Endothelial cell of umbilical vein (primary cell): ENCODE results near the gene MDM1. TPM values are rescaled to one million over a fixed set of nuclear protein-coding genes. Genes with fewer than 3 reads are reported as not detected.

ENCODE experiments used
- BruUV-seq: library from RNA; stranded (reverse); fragments of 400-500 nt; replicated peaks from 2 replicates; lab custom pipeline; 2021; lab: Mats Ljungman, UMichigan
- CTCF ChIA-PET: fragments of 300-600, 350-600 bp; sonication (Branson Sonifier 250); formaldehyde crosslinking; loops from one replicate; lab custom pipeline; 2021; ENCODE audit warnings: antibody characterized with exemption, inconsistent platforms; lab: Charles Lee
- POLR2A ChIA-PET: fragments of 300-600, 350-600 bp; sonication (Branson Sonifier 250); formaldehyde crosslinking; loops from one replicate; lab custom pipeline; 2021; ENCODE audit warnings: antibody characterized with exemption, inconsistent platforms; lab: Charles Lee
- DNase-seq: peaks from one replicate; pipeline ENCODE4 v3.0.0-alpha.2; 2011; ENCODE audit warnings: low read depth, low spot score
- FAIRE-seq: peaks from 2 replicates; lab custom pipeline; 2011; peaks lifted over from hg19 to GRCh38; lab: Jason Lieb, UNC
- H2AFZ ChIP-seq: 2 replicates; pipeline ENCODE4 v1.6.0; 2012; ENCODE audit warnings: low read depth, low read length, control low read depth, inconsistent platforms
- H3K27ac ChIP-seq: 2 replicates; pipeline ENCODE4 v1.5.1; 2011; ENCODE audit warnings: low read depth, mild to moderate bottlenecking, control low read depth, low read length, moderate library complexity; ENCODE audit not compliant: insufficient read depth
- H3K27me3 ChIP-seq, 2 experiments: 2 replicates each; pipeline versions ENCODE4 v1.6.0 to v1.6.1; 2011; ENCODE audit warnings: low read length in 2 of 2, mixed read lengths in 1 of 2; ENCODE audit not compliant: control insufficient read depth in 2 of 2, insufficient read depth in 2 of 2
- H3K36me3 ChIP-seq, 2 experiments: 2 replicates in 1 of 2; 3 replicates in 1 of 2; pipeline ENCODE4 v1.5.1; 2011; ENCODE audit warnings: low read length in 2 of 2, mild to moderate bottlenecking in 1 of 2, moderate library complexity in 1 of 2; ENCODE audit not compliant: control insufficient read depth in 2 of 2, insufficient read depth in 2 of 2; ENCODE audit errors: extremely low read depth in 1 of 2
- H3K4me1 ChIP-seq: 3 replicates; pipeline ENCODE4 v1.5.1; 2011; ENCODE audit warnings: mild to moderate bottlenecking, low read length; ENCODE audit not compliant: control insufficient read depth, insufficient read depth; ENCODE audit errors: extremely low read depth
- H3K4me2 ChIP-seq: 2 replicates; pipeline ENCODE4 v1.6.1; 2011; ENCODE audit warnings: low read length, control low read depth, mixed read lengths; ENCODE audit not compliant: insufficient read depth
- H3K4me3 ChIP-seq, 3 experiments: fragments of 200-600 bp in 1 of 3; sonication (generic), shearing (Covaris generic) in 1 of 3; replicated peaks in 1 of 3; 2 replicates each; pipeline ENCODE4 v1.5.1; 2011 to 2016; ENCODE audit warnings: control low read depth in 3 of 3, low read length in 3 of 3, mild to moderate bottlenecking in 2 of 3, inconsistent platforms in 1 of 3, low read depth in 1 of 3, moderate library complexity in 1 of 3; ENCODE audit not compliant: insufficient read depth in 1 of 3
- H3K79me2 ChIP-seq: 2 replicates; pipeline ENCODE4 v1.6.0; 2012; ENCODE audit warnings: low read length, inconsistent platforms; ENCODE audit not compliant: control insufficient read depth, insufficient read depth
- H3K9ac ChIP-seq: replicated peaks from 2 replicates; pipeline ENCODE3; 2011; ENCODE audit warnings: low read length, control low read depth; ENCODE audit not compliant: insufficient read depth; ENCODE audit errors: extremely low read depth
- H3K9me1 ChIP-seq: replicated peaks from 3 replicates; pipeline ENCODE4 v1.6.0; 2011; ENCODE audit warnings: mild to moderate bottlenecking, low read length; ENCODE audit not compliant: control insufficient read depth, insufficient read depth; ENCODE audit errors: extremely low read depth
- H3K9me3 ChIP-seq: replicated peaks from 2 replicates; pipeline ENCODE4 v1.5.1; 2012; ENCODE audit warnings: low read length, inconsistent platforms; ENCODE audit not compliant: control insufficient read depth, insufficient read depth
- H4K20me1 ChIP-seq: replicated peaks from 2 replicates; pipeline ENCODE3; 2011; ENCODE audit warnings: mild to moderate bottlenecking, low read length; ENCODE audit not compliant: control insufficient read depth, insufficient read depth; ENCODE audit errors: extremely low read depth
- EZH2 ChIP-seq: IDR thresholded peaks from 2 replicates; pipeline ENCODE4 v1.6.1; 2012; ENCODE audit warnings: borderline replicate concordance, low read depth, mild to moderate bottlenecking, moderate library complexity, low read length, inconsistent platforms; ENCODE audit not compliant: severe bottlenecking
- FOS ChIP-seq: IDR thresholded peaks from 2 replicates; pipeline ENCODE4 v1.6.1; 2011; ENCODE audit warnings: mild to moderate bottlenecking, low read length, moderate library complexity, borderline replicate concordance; ENCODE audit not compliant: insufficient read depth
- GATA2 ChIP-seq: IDR thresholded peaks from 2 replicates; pipeline ENCODE4 v1.7.0; 2011; ENCODE audit warnings: low read depth, mild to moderate bottlenecking, moderate library complexity, mixed read lengths, low read length; ENCODE audit not compliant: insufficient read length, insufficient read depth
- JUN ChIP-seq: IDR thresholded peaks from 2 replicates; pipeline ENCODE4 v1.6.1; 2011; ENCODE audit warnings: borderline replicate concordance, low read depth; ENCODE audit not compliant: insufficient read length, insufficient read depth
- MAX ChIP-seq: IDR thresholded peaks from 2 replicates; pipeline ENCODE4 v1.6.1; 2011; ENCODE audit not compliant: insufficient read depth, insufficient read length
- MYC ChIP-seq: IDR thresholded peaks from one replicate; pipeline ENCODE4 v1.6.1; 2011; ENCODE audit warnings: mild to moderate bottlenecking, low read depth, low read length
- POLR2A ChIP-seq: IDR thresholded peaks from 2 replicates; pipeline ENCODE4 v1.6.1; 2012; ENCODE audit warnings: low read depth, mild to moderate bottlenecking, control low read depth, low read length
- POLR2AphosphoS5 ChIP-seq: IDR thresholded peaks from 2 replicates; pipeline ENCODE4 v1.6.1; 2012; ENCODE audit warnings: low read depth, mild to moderate bottlenecking, control low read depth, low read length, moderate library complexity; ENCODE audit not compliant: insufficient read depth
- dilution Hi-C: fragments of 300-500 bp; cut with MboI; formaldehyde crosslinking; loops from one replicate; pipeline ENCODE4 v1.15.0; 2019; ENCODE audit warnings: low sequenced_read_pairs; ENCODE audit not compliant: extremely low pct_ligation_motif_present
- intact Hi-C: fragments of 100-400 bp; cut with micrococcal nuclease; formaldehyde crosslinking; loops from one replicate; pipeline ENCODE4 v1.10.0; 2022
- polyA plus RNA-seq, 4 experiments: library from polyadenylated mRNA; depleted of rRNA in 3 of 4; stranded (reverse) in 3 of 4; unstranded in 1 of 4; fragments of >200 nt; gene quantifications; 2 replicates each; pipeline versions ENCODE4 v1.2.1 to v1.2.3, GENCODE V29; 2011 to 2012; ENCODE audit warnings: missing spikeins in 1 of 4
- total RNA-seq: library from RNA; stranded (reverse); gene quantifications from 2 replicates; pipeline ENCODE4 v1.2.3, GENCODE V29; 2021
- TF ChIP-seq, protein P1 (sequence below), 2 donors: IDR thresholded peaks; 1 replicate in 1 of 2; 2 replicates in 1 of 2; pipeline ENCODE4 v1.5.1; 2011; ENCODE audit warnings: low read length in 2 of 2, mild to moderate bottlenecking in 2 of 2, moderate library complexity in 2 of 2, control low read depth in 1 of 2, inconsistent platforms in 1 of 2, low read depth in 1 of 2; ENCODE audit not compliant: insufficient read depth in 1 of 2; ENCODE audit errors: extremely low read depth in 1 of 2

Gene MDM1
- total and polyA plus RNA-seq, 2 donors (not counting 3 experiments of a cell fraction or from before 2014, with no cell fraction given) = 4.3 to 12.5 TPM

- no peak for FAIRE-seq
- dilution Hi-C loops (no loop called here), intact Hi-C loops (no loop called here)
- Histone ChIP-seq H3K9ac (no peak overlapping the region), H3K36me3 (no peaks in the 10 kb centered on the region), H3K4me2 (no peak overlapping the region), H3K9me3 (no peaks in the 10 kb centered on the region), H3K27ac (no peak overlapping the region), H3K9me1 (no peaks in the 10 kb centered on the region), H4K20me1 (no peaks in the 10 kb centered on the region), H3K27me3 (peaks cover 0 to under 1% of the 10 kb centered on the region in 2 experiments), H3K79me2 (no peaks in the 10 kb centered on the region), H2AFZ (no peak overlapping the region), H3K4me3 (no peak overlapping the region), H3K4me1 (peaks cover 11% of the 10 kb centered on the region)
- DNase-seq = no peak
- ChIA-PET CTCF (interaction anchor here (0.6 kb wide), 1 partner anchor 324 kb away, joined by 3 read pairs; no protein-coding TSS in a partner anchor), POLR2A (no interaction called here)
- TF ChIP-seq MYC (no peak), JUN (no peak), MAX (no peak), GATA2 (no peak), EZH2 (no peak), POLR2AphosphoS5 (no peak), POLR2A (no peak), FOS (no peak)
- TF ChIP-seq, protein P1, sequence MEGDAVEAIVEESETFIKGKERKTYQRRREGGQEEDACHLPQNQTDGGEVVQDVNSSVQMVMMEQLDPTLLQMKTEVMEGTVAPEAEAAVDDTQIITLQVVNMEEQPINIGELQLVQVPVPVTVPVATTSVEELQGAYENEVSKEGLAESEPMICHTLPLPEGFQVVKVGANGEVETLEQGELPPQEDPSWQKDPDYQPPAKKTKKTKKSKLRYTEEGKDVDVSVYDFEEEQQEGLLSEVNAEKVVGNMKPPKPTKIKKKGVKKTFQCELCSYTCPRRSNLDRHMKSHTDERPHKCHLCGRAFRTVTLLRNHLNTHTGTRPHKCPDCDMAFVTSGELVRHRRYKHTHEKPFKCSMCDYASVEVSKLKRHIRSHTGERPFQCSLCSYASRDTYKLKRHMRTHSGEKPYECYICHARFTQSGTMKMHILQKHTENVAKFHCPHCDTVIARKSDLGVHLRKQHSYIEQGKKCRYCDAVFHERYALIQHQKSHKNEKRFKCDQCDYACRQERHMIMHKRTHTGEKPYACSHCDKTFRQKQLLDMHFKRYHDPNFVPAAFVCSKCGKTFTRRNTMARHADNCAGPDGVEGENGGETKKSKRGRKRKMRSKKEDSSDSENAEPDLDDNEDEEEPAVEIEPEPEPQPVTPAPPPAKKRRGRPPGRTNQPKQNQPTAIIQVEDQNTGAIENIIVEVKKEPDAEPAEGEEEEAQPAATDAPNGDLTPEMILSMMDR (IDR thresholded peaks at IDR 0.05; ENCODE audit: extremely low read depth in 1 of 2, insufficient read depth in 1 of 2, low read depth in 1 of 2, low read length in 2 of 2) = no peak
- no TSS peak for BruUV-seq
These were observed 29.8 kb upstream of the MDM1 start for GRCh38 chr12:68361953-68362352.
